Type B pancreatic cell (in vitro differentiated cells): ENCODE measurements around the gene FAM171A2. TPM values are rescaled to one million over a fixed set of nuclear protein-coding genes. Genes with fewer than 3 reads are reported as not detected.

ENCODE experiments used
- DNase-seq: peaks from one replicate; pipeline ENCODE4 v3.0.0; 2021; ENCODE audit warnings: mixed read lengths; ENCODE audit not compliant: unreplicated experiment; ENCODE audit errors: extremely low spot score
- H3K27ac Mint-ChIP-seq: 2 replicates; pipeline ENCODE4 v1.8.0; 2021; ENCODE audit warnings: mild to moderate bottlenecking, mixed read lengths
- H3K27me3 Mint-ChIP-seq: 2 replicates; pipeline ENCODE4 v1.8.0; 2021; ENCODE audit warnings: mixed read lengths
- H3K36me3 Mint-ChIP-seq: 2 replicates; pipeline ENCODE4 v1.8.0; 2021; ENCODE audit warnings: mixed read lengths
- H3K4me1 Mint-ChIP-seq: one replicate; pipeline ENCODE4 v1.8.0; 2021; ENCODE audit warnings: mixed read lengths; ENCODE audit not compliant: unreplicated experiment
- H3K4me3 Mint-ChIP-seq: 2 replicates; pipeline ENCODE4 v1.8.0; 2021; ENCODE audit warnings: mild to moderate bottlenecking, mixed read lengths
- H3K9me3 Mint-ChIP-seq: 2 replicates; pipeline ENCODE4 v1.8.0; 2021; ENCODE audit warnings: mixed read lengths
- total RNA-seq: library from RNA; stranded (reverse); gene quantifications from 2 replicates; pipeline ENCODE4 v1.2.1, GENCODE V29; 2021; ENCODE audit warnings: low replicate concordance
- TF ChIP-seq, protein P1 (sequence below): fragments of 200-600 bp; sonication (generic); conservative IDR thresholded peaks from 2 replicates; pipeline ENCODE4 v1.5.0; 2021; ENCODE audit warnings: antibody characterized with exemption, mild to moderate bottlenecking

FAM171A2 gene
- total RNA-seq, 1 donor from 2014 or later = 34.7 TPM

DNA sequence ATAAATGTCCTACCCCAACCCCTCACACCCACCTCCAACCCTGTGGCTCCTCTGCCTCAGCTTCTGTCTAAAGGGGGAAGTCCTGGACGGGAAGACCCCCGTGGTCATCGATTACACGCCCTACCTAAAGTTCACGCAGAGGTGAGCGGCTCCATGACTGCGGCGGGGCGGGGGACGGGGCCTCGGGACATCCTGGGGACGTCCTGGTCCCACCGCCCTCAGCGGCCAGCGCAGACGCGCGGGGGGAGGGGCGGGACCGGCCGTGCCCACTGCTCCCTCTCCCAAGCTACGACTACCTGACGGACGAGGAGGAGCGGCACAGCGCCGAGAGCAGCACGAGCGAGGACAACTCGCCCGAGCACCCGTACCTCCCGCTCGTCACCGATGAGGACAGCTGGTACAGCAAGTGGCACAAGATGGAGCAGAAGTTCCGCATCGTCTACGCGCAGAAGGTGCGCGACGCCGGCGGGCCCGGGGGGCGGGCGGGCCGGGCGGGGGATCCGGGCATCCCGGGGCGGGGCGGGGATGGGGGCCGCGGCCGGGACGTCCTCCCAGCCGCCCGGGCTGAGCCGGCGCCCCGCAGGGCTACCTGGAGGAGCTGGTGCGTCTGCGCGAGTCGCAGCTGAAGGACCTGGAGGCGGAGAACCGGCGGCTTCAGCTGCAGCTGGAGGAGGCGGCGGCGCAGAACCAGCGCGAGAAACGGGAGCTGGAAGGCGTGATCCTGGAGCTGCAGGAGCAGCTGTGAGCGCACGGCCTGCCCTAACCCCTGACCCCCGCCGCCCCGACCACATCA is 48.6 kb downstream of the FAM171A2 start:
- TF ChIP-seq, protein P1, sequence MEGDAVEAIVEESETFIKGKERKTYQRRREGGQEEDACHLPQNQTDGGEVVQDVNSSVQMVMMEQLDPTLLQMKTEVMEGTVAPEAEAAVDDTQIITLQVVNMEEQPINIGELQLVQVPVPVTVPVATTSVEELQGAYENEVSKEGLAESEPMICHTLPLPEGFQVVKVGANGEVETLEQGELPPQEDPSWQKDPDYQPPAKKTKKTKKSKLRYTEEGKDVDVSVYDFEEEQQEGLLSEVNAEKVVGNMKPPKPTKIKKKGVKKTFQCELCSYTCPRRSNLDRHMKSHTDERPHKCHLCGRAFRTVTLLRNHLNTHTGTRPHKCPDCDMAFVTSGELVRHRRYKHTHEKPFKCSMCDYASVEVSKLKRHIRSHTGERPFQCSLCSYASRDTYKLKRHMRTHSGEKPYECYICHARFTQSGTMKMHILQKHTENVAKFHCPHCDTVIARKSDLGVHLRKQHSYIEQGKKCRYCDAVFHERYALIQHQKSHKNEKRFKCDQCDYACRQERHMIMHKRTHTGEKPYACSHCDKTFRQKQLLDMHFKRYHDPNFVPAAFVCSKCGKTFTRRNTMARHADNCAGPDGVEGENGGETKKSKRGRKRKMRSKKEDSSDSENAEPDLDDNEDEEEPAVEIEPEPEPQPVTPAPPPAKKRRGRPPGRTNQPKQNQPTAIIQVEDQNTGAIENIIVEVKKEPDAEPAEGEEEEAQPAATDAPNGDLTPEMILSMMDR = no peak
- Mint-ChIP-seq H3K27ac (no peak overlapping the region), H3K9me3 (no peaks in the 10 kb centered on the region), H3K27me3 (peaks cover 76% of the 10 kb centered on the region), H3K4me3 (peak overlapping the region; percentile 71), H3K4me1 (peaks cover 9% of the 10 kb centered on the region), H3K36me3 (peaks cover 9% of the 10 kb centered on the region)
- DNase-seq = no peak

- Mint-ChIP-seq H3K4me3 (peak overlapping the region; percentile 7), H3K4me1 (peaks cover 9% of the 10 kb centered on the region), H3K27me3 (peaks cover 80% of the 10 kb centered on the region), H3K36me3 (peaks cover 7% of the 10 kb centered on the region), H3K27ac (no peak overlapping the region), H3K9me3 (no peaks in the 10 kb centered on the region)
- no peak for DNase-seq
- TF ChIP-seq, protein P1 = no peak
Observed at GRCh38 chr17:44314524-44314868, 49.2 kb downstream of the FAM171A2 start.

- H3K27me3 Mint-ChIP-seq = peaks cover 76% of the 10 kb centered on the region
- no peak overlapping the region for H3K27ac Mint-ChIP-seq
- no peaks in the 10 kb centered on the region for H3K9me3 Mint-ChIP-seq
- peak overlapping the region; percentile 7 for H3K4me3 Mint-ChIP-seq
- H3K36me3 Mint-ChIP-seq = peaks cover 5% of the 10 kb centered on the region
- DNase-seq = no peak
- TF ChIP-seq, protein P1 = no peak
- peaks cover 9% of the 10 kb centered on the region for H3K4me1 Mint-ChIP-seq
Observed at GRCh38 chr17:44314031-44314430, 49.6 kb downstream of the FAM171A2 start.

- Mint-ChIP-seq H3K27me3 (peaks cover 68% of the 10 kb centered on the region), H3K4me3 (no peak overlapping the region), H3K4me1 (peaks cover 9% of the 10 kb centered on the region), H3K27ac (no peak overlapping the region), H3K36me3 (peaks cover 4% of the 10 kb centered on the region), H3K9me3 (no peaks in the 10 kb centered on the region)
- TF ChIP-seq, protein P1 = no peak
- DNase-seq = no peak
Observed at GRCh38 chr17:44312396-44313104, 51.1 kb downstream of the FAM171A2 start.

DNA sequence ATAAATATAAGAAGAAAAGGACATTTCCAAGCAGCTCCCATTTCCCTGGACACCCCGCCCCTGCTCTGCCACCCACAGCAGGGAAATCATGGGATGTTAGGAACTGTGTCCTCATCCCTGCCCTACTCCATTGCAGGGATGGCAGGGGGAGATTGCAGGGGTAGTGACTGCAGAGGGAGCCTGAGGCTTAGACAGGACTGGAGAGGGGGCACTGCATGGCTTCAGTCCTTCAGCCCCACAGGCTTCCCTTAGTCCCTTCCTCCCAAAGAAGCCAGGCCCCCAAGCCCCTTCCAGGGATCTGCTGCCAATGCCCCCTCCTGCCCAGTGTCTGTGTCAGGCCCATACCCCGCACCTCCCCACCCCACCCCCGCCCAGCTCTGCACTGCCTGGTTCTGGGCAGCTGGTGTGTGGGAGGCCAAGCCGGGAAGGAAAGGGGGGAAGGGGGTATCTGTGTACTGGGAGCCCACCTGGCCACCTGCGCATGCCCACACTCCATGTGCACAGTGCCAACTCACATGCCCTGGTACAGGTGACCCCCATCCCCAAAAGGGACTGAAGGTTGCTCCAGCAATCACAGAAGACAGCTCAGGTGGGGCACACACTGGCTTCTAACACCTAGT is 52.0 kb downstream of the FAM171A2 start:
- Mint-ChIP-seq H3K4me3 (no peak overlapping the region), H3K27me3 (peaks cover 67% of the 10 kb centered on the region), H3K9me3 (no peaks in the 10 kb centered on the region), H3K36me3 (no peaks in the 10 kb centered on the region), H3K4me1 (peaks cover 9% of the 10 kb centered on the region), H3K27ac (no peak overlapping the region)
- no peak for DNase-seq
- TF ChIP-seq, protein P1 = no peak
